Stimulated activated CD4-positive, alpha-beta T cell treated with anti-CD3 and anti-CD28 coated beads, Interleukin-4, amount 100 ng/mL, for 24 hours (primary cell): ENCODE measurements around the gene SNX9.
"Not testable (repeated sequence)": the region's sequence is repeated elsewhere in the genome, so short reads cannot be mapped to it uniquely, and the experiment has no call there.

Experiments used
- DNase-seq: peaks from one replicate; pipeline ENCODE4 v3.0.0-alpha.2; 2020

The SNX9 gene

DNA sequence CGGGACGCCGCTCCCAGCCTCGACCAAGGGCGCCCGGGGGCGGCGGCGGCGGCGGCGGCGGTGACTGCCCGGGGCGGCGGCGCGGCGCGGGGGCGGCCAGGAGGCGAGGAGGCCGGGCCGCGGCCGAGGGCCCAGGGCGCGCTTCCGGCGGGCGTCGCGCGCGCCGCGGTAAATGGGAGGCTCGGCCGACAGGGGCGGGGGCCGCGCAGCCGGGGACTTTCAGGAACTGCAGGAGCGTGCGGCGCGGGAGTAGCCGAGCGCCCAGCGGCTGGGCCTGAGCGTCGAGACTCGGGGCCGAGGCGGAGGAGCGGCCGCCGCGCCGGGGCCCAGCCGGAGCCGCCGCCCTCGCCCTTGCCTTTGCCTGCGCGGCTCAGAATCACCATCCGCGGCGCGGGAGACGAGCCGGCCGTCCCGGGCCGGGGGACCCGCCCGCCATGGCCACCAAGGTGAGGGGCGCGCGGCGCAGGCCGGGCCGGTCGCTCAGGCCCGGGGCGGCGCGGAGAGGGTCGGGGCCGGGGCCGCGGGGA lies at the start of gene SNX9:
TSS of gene SNX9 (plus strand) at position 246 of the 527 bp plus-strand sequence. CDS start at position 435, 189 bp downstream.
- DNase-seq: peak; percentile 70

DNA sequence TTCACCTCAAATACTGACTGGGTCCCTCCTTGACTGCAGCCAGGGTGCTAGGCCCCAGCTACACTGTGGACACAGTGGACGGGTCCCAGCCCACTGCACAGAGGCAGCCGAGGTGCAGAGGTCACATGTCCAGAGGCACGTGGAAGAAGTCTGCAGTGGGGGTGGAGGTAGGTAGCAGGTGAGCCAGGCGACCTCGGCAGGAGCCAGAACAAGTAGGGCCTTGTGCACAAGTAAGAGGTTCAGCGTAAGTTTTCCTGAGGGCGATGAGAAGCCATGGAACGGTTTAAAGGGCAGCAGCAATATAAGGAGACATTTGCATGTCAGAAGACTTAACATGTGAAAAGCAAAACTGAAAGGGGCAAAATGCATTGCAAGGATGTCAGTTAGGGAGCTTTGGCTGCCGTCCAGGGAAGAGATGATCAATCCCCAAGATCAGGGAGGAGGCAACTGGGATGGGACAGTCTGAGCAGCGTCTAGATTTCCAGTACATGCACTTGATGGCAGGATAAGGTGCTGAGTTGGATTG lies 49.7 kb upstream of the SNX9 start:
- no peak for DNase-seq

DNA sequence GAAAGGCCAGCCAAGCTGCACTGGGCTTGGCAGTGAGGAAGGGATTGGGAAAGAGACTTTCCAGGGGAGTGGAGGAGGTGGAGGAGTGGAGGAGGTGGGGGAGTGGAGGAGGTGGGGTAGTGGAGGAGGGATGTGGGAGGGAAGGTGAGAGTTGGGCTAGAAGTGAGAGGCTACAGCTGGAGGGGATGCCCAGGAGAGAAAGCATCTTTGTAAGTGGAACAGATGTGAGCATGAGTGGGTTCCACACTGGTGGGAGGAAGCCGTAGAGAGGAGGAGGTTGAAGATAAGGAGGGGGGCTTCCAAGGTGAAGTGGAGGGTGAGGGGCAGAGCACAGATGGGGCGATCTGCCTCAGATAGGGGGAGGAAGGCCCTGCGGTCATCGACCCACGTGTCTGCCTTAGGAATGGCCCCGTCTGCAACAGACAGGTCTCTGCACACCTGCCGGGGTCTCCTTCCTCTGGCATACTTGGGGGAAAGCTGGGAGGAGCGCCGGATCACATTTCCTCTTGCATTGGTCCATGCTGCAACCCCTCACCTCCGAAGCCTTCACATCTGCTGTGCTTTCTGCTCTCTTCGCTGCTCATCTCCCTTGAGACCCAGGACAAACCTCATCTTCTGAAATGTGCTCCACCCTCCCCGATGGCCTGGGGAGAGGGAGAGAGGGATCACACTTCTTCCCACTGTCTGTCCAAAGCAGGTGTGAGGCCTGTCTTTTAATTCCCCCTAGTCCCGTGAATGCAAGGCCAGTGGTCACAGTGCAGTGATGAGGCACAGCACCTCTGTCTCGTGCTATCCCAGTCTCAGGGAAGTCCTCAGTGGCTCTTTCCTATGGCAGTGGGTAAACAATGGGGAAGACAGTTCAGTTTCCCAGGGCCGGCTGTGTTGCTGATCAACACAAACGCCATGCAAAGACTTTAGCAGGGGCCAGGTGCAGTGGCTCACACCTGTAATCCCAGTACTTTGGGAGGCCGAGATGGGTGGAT lies 48.6 kb upstream of the SNX9 start:
- DNase-seq: no peak

- no peak for DNase-seq
Observed at GRCh38 chr6:157775376-157775775, 47.7 kb upstream of the SNX9 start.

- no peak for DNase-seq
Observed at GRCh38 chr6:157777344-157777743, 45.7 kb upstream of the SNX9 start.

GRCh38 chr6:157778719-157779118 lies 44.3 kb upstream of the SNX9 start:
- DNase-seq: no peak

DNA sequence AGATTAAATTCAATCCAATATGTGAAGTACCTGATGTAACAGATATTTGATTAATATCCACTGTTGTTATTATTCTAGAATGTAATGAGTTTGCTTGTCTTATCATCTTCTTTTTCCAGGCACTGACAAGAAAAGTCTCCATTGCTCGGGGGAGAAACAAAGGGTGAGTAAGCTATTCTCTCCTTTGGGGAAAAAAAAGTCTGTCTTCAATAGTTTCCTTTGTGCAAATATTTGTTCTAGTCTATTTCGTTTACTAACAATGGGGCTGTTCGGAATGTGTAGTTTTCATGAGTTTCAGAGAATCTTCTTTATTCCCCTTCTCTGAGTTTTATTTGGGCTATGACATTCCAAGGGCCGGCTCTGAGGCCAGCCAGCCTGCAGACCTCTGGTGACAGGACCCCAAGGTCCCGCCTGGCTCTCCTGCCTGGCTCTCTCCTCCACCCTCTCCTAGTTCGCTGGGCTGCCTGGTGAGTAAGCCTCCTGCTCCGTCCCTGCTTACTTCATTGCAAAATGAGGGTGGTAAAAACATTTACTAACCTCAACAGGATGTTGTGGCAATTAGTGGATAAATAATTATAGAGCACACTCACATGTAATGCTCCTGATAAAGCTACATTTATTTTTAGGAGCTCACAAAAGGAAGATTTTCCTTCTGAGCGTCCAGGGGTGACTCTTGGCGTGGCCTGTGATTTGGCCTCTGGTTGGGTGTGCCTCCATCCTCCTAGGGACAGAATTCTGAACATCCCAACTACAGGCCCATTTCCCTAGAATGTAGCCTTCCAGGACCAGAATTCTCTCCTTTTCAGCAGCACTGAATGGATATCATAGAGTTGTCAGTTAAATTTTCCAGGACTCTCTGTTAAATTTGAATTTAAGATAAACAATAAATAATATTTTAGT lies 43.1 kb upstream of the SNX9 start:
- DNase-seq: no peak

DNA sequence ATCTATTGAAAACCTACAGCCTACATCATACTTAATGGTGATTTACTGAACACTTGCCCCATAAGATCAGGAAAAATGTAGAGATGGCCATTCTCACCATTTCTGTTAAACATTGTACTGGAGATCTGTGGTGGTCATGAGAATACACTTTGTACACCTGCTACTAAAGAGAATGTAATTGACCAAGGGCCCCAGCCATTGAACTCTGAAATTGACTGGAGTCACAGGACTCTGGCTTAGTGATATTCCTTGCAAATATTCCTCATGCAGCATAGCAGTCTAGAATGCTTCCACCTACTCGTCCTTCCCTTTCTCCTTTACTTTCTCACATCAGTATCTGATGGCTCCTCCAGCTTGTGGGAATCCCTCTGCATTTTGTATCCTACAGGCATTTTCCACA lies 37.4 kb upstream of the SNX9 start:
- no peak for DNase-seq

GRCh38 chr6:157786221-157786620 lies 36.8 kb upstream of the SNX9 start:
- DNase-seq: no peak

GRCh38 chr6:157787080-157787479 lies 36.0 kb upstream of the SNX9 start:
- no peak for DNase-seq

- no peak for DNase-seq
Observed at GRCh38 chr6:157788180-157788579, 34.9 kb upstream of the SNX9 start.

DNA sequence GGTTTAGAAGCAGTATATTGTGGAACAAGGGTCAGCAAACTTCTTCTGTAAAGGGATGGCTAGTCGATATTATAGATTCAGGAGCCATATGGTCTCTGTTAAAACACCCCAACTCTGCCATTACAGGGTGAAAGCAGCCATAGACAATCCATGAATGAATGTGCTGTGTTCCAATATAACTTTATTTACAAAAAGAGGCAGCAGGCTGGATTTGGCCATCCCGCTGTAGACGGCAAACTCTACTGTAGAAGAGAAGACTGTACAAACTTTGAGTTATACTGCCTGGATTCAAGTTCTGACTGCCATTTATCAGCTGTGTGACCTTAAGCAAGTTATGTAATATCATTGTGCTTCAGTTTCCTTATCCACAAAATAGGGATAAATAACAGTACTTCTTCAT lies 33.7 kb upstream of the SNX9 start:
- no peak for DNase-seq

DNA sequence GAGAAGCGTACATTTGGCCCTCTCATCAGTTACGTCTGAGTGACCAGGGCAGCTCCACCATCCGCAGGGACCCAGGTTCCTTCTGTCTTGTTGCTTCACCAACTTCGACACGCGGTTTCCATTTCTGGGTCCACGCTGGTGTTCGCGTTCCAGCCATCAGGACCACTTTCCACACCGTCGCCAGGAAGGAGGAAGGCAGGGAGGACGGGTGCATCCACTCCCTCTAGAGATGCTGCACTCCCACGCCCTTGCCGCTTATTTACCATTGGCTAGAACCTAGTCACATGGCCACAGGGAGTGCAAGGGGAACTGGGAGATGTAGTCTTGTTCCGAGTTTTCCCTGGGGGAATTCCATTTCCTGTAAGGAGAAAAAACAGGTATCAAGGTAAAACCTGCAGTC lies 33.2 kb upstream of the SNX9 start:
- DNase-seq: no peak

DNA sequence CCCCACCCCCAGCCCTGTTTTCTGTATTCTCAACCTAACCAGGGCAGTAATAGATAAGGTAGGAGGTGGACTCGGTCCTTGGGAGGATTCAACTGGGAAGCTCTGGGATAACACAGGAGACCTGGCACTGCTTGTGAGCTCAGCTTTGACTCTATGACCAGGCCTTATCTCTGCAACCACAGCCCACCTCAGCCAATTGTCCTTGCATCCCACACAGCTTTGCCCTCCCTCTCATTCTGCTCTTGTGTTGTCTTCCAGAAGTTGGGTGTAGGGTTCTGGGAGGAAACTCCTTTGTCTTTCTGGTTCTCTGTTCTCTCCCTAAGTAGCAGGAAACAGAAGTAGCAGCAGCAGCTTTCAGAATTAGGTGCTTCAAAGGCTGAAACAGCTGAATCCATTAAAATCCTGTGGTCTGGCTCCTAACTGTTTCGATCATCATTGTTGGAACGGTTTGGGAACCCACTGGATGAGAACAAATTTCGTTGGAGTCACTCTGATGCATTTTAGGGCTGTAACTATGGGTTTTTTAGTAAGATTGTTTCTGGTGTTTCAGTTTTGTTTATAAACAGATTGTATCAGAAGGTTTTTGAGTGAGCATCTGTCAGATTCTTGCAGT lies 32.4 kb upstream of the SNX9 start:
- no peak for DNase-seq

DNA sequence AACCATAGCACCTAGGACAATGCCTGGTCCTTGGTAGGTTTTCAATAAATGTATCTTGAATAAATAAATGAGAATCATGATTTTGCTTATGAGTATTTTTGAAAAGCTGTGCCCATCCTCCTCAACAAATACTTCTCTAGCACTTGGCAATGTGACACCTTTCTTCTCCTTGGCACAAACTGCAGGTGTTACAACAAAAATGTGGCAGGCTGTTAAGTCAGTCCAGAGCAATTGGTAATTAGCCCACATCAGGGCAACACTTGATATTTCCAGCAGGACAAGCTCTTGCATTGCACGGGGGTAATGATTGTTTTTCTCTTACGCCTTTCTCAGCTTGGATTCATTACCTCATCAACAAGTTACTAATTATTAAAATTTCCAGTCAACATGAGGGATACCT lies 31.6 kb upstream of the SNX9 start:
- no peak for DNase-seq

DNA sequence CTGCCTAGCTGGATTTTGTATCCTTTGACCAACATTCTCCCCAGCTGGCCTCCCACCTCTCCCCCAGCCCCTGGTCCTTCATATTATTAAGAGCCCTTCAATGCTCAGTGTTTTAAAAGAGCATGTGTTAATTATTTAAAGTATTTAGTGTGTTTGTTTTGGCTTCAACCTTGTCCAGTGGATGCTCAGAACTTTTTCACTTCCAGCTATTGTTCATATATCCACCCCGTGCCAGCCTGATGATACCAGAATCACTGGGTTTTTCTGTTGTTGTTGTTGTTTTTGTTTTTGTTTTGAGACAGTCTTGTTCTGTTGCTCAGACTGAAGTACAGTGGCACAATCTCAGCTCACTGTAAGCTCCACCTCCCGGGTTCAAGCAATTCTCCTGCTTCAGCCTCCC lies 30.4 kb upstream of the SNX9 start:
- DNase-seq: no peak

DNA sequence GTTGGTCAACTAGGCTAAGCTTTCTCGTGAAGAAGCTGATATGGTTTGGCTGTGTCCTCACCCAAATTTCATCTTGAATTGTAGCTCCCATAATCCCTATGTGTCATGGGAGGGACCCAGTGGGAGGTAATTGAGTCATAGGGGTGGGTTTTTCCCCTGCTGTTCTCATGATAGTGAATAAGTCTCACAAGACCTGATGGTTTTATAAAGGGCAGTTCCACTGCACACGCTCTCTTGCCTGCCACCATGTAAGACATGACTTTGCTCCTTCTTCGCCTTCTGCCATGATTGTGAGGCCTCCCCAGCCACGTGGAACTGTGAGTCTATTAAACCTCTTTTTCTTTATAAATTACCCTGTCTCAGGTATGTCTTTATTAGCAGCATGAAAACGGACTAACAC lies 29.0 kb upstream of the SNX9 start:
- peak; percentile 48 for DNase-seq

DNA sequence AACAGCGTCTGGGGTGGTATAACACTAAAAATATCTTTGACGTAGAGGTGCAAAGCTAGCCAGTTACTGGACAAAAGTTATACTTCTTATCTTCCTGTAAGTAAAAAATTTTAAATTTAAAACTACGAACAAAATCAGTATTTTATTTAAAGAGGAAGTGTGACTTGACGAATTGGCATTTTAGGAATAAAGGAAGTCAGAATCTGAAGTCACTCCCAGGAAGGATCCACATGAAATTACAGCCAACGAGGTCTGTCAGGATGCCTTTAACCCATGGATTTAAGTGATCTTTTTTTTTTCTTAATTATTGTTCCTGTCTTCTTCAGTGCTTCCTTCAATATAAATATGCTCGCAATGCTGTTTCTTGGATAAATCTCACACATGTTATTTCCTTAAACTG lies 27.2 kb upstream of the SNX9 start:
- no peak for DNase-seq

- DNase-seq: peak; percentile 50
Observed at GRCh38 chr6:157798851-157799250, 24.2 kb upstream of the SNX9 start.

DNA sequence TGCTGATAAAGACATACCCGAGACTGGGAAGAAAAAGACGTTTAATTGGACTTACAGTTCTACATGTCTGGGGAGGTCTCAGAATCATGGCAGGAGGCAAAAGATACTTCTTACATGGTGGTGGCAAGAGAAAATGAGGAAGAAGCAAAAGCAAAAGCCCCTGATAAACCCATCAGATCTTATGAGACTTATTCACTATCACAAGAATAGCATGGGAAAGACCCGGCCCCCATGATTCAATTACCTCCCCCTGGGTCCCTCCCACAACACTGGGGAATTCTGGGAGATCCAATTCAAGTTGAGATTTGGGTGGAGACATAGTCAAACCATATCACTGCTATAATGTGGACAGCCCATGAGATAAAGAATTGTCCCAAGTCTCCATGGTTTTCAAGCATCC lies 23.5 kb upstream of the SNX9 start:
- not testable (repeated sequence) for DNase-seq

DNA sequence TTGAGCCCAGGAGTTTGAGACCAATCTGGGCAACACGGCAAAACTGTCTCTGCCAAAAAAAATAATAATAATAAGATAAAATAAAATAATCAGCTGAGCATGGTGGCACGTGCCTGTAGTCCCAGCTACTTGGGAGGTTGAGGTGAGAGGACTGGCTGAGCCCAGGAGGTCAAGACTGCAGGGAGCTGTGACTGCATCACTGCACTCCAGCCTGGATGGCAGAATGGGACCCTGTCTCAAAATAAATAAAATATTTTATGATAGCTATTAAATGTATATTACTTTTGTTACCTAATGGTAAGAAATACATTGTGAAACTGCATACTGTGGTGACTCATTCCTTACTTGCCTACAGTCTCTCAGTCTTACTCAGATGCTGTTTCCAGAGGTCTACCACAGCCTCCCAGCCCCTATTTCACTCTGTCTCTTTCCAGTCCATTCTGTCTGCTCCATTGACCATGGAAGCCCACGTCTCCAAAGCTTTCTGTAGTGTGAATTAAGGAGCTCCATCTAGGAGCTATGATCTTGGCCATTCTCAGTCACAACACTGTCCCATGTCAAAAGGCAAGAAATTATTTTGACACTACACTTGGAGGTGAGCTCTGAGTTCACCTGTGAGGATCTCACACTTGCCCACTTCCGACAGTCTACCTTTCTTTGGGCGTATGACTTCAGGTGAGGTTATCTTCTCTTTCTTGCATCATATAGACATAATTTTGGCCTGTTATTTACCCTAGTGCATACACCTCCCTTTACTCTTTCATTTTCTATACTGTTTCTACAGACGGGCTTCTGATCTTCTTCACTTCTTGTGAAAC lies 22.4 kb upstream of the SNX9 start:
- DNase-seq: peak; percentile 63
